ENCODE measurements around the gene ABI1.
"Not testable (repeated sequence)": the region's sequence is repeated elsewhere in the genome, so short reads cannot be mapped to it uniquely, and the experiment has no call there.

ABI1 gene

GRCh38 chr10:26863351-26864076, 2.8 kb upstream of the ABI1 start:
- Histone ChIP-seq H3K4me1 (ENCODE audit: insufficient read depth, low read length) (peaks cover 10% of the 10 kb centered on the region), H3K27me3 (ENCODE audit: control insufficient read depth in 1 of 2, insufficient read depth in 2 of 2, low read length in 2 of 2) (no peaks in the 10 kb centered on the region), H3K9ac (ENCODE audit: low read length) (no peak overlapping the region), H3K27ac (ENCODE audit: low read depth, low read length) (no peak overlapping the region), H3K4me3 (ENCODE audit: low read depth in 1 of 2, low read length in 2 of 2) (no peak overlapping the region), H3K9me3 (ENCODE audit: low read length) (no peaks in the 10 kb centered on the region), H3K36me3 (ENCODE audit: insufficient read depth, low read length) (no peaks in the 10 kb centered on the region)

- Histone ChIP-seq H3K4me3 (ENCODE audit: low read depth in 1 of 2, low read length in 2 of 2) (peak overlapping the region in 1 of 2 donors; percentile 27), H3K9me3 (ENCODE audit: low read length) (no peaks in the 10 kb centered on the region), H3K27ac (ENCODE audit: low read depth, low read length) (no peak overlapping the region), H3K36me3 (ENCODE audit: insufficient read depth, low read length) (no peaks in the 10 kb centered on the region), H3K4me1 (ENCODE audit: insufficient read depth, low read length) (peaks cover 20% of the 10 kb centered on the region), H3K27me3 (ENCODE audit: control insufficient read depth in 1 of 2, insufficient read depth in 2 of 2, low read length in 2 of 2) (no peaks in the 10 kb centered on the region), H3K9ac (ENCODE audit: low read length) (no peak overlapping the region)
Observed at GRCh38 chr10:26861205-26861998, 644 bp upstream of the ABI1 start.

- Histone ChIP-seq H3K4me1 (ENCODE audit: insufficient read depth, low read length) (peaks cover 24% of the 10 kb centered on the region), H3K27me3 (ENCODE audit: control insufficient read depth in 1 of 2, insufficient read depth in 2 of 2, low read length in 2 of 2) (no peaks in the 10 kb centered on the region), H3K9ac (ENCODE audit: low read length) (peak overlapping the region; percentile 92), H3K36me3 (ENCODE audit: insufficient read depth, low read length) (no peaks in the 10 kb centered on the region), H3K9me3 (ENCODE audit: low read length) (no peaks in the 10 kb centered on the region), H3K27ac (ENCODE audit: low read depth, low read length) (peak overlapping the region; percentile 94), H3K4me3 (ENCODE audit: low read depth in 1 of 2, low read length in 2 of 2) (peak overlapping the region; percentile 94 to 96)
Observed at GRCh38 chr10:26860102-26860442, 686 bp downstream of the ABI1 start.

- Histone ChIP-seq H3K27ac (ENCODE audit: low read depth, low read length) (peak overlapping the region; percentile 94), H3K9ac (ENCODE audit: low read length) (peak overlapping the region; percentile 92), H3K4me3 (ENCODE audit: low read depth in 1 of 2, low read length in 2 of 2) (peak overlapping the region; percentile 94 to 96), H3K4me1 (ENCODE audit: insufficient read depth, low read length) (peaks cover 25% of the 10 kb centered on the region), H3K9me3 (ENCODE audit: low read length) (no peaks in the 10 kb centered on the region), H3K36me3 (ENCODE audit: insufficient read depth, low read length) (no peaks in the 10 kb centered on the region), H3K27me3 (ENCODE audit: control insufficient read depth in 1 of 2, insufficient read depth in 2 of 2, low read length in 2 of 2) (no peaks in the 10 kb centered on the region)
Observed at GRCh38 chr10:26859241-26860101, 1.3 kb downstream of the ABI1 start.

GRCh38 chr10:26858707-26859034, 2.1 kb downstream of the ABI1 start:
- H3K9me3 ChIP-seq (ENCODE audit: low read length): no peaks in the 10 kb centered on the region
- H3K27me3 ChIP-seq (ENCODE audit: control insufficient read depth in 1 of 2, insufficient read depth in 2 of 2, low read length in 2 of 2): no peaks in the 10 kb centered on the region
- peak overlapping the region; percentile 92 for H3K9ac ChIP-seq (ENCODE audit: low read length)
- H3K4me3 ChIP-seq (ENCODE audit: low read depth in 1 of 2, low read length in 2 of 2): peak overlapping the region in 1 of 2 donors; percentile 96
- H3K36me3 ChIP-seq (ENCODE audit: insufficient read depth, low read length): no peaks in the 10 kb centered on the region
- peaks cover 25% of the 10 kb centered on the region for H3K4me1 ChIP-seq (ENCODE audit: insufficient read depth, low read length)
- H3K27ac ChIP-seq (ENCODE audit: low read depth, low read length): no peak overlapping the region

- Histone ChIP-seq H3K27me3 (ENCODE audit: control insufficient read depth in 1 of 2, insufficient read depth in 2 of 2, low read length in 2 of 2) (no peaks in the 10 kb centered on the region), H3K36me3 (ENCODE audit: insufficient read depth, low read length) (no peaks in the 10 kb centered on the region), H3K4me3 (ENCODE audit: low read depth in 1 of 2, low read length in 2 of 2) (no peak overlapping the region), H3K9ac (ENCODE audit: low read length) (peak overlapping the region; percentile 92), H3K4me1 (ENCODE audit: insufficient read depth, low read length) (peaks cover 25% of the 10 kb centered on the region), H3K27ac (ENCODE audit: low read depth, low read length) (no peak overlapping the region), H3K9me3 (ENCODE audit: low read length) (no peaks in the 10 kb centered on the region)
Observed at GRCh38 chr10:26857991-26858706, 2.6 kb downstream of the ABI1 start.

- H3K36me3 ChIP-seq (ENCODE audit: insufficient read depth, low read length); H3K27ac ChIP-seq (ENCODE audit: low read depth, low read length); H3K9me3 ChIP-seq (ENCODE audit: low read length); H3K27me3 ChIP-seq (ENCODE audit: control insufficient read depth in 1 of 2, insufficient read depth in 2 of 2, low read length in 2 of 2); H3K4me3 ChIP-seq (ENCODE audit: low read depth in 1 of 2, low read length in 2 of 2); H3K9ac ChIP-seq (ENCODE audit: low read length): not testable (repeated sequence)
- peaks cover 25% of the 10 kb centered on the region for H3K4me1 ChIP-seq (ENCODE audit: insufficient read depth, low read length)
Observed at GRCh38 chr10:26857553-26857952, 3.2 kb downstream of the ABI1 start.

GRCh38 chr10:26855186-26855585, 5.6 kb downstream of the ABI1 start:
- peaks cover 20% of the 10 kb centered on the region for H3K4me1 ChIP-seq (ENCODE audit: insufficient read depth, low read length)
- no peaks in the 10 kb centered on the region for H3K36me3 ChIP-seq (ENCODE audit: insufficient read depth, low read length)
- no peaks in the 10 kb centered on the region for H3K27me3 ChIP-seq (ENCODE audit: control insufficient read depth in 1 of 2, insufficient read depth in 2 of 2, low read length in 2 of 2)
- no peak overlapping the region for H3K4me3 ChIP-seq (ENCODE audit: low read depth in 1 of 2, low read length in 2 of 2)
- no peaks in the 10 kb centered on the region for H3K9me3 ChIP-seq (ENCODE audit: low read length)
- H3K9ac ChIP-seq (ENCODE audit: low read length): no peak overlapping the region
- no peak overlapping the region for H3K27ac ChIP-seq (ENCODE audit: low read depth, low read length)

- Histone ChIP-seq H3K36me3 (ENCODE audit: insufficient read depth, low read length) (no peaks in the 10 kb centered on the region), H3K4me3 (ENCODE audit: low read depth in 1 of 2, low read length in 2 of 2) (no peak overlapping the region), H3K27ac (ENCODE audit: low read depth, low read length) (no peak overlapping the region), H3K27me3 (ENCODE audit: control insufficient read depth in 1 of 2, insufficient read depth in 2 of 2, low read length in 2 of 2) (no peaks in the 10 kb centered on the region), H3K4me1 (ENCODE audit: insufficient read depth, low read length) (peaks cover 20% of the 10 kb centered on the region), H3K9me3 (ENCODE audit: low read length) (no peaks in the 10 kb centered on the region), H3K9ac (ENCODE audit: low read length) (no peak overlapping the region)
Observed at GRCh38 chr10:26854524-26854923, 6.2 kb downstream of the ABI1 start.

GRCh38 chr10:26844396-26844975, 16.3 kb downstream of the ABI1 start:
- H3K4me3 ChIP-seq (ENCODE audit: low read depth in 1 of 2, low read length in 2 of 2): no peak overlapping the region
- H3K9me3 ChIP-seq (ENCODE audit: low read length): no peaks in the 10 kb centered on the region
- peaks cover 5% of the 10 kb centered on the region for H3K4me1 ChIP-seq (ENCODE audit: insufficient read depth, low read length)
- no peak overlapping the region for H3K9ac ChIP-seq (ENCODE audit: low read length)
- no peaks in the 10 kb centered on the region for H3K27me3 ChIP-seq (ENCODE audit: control insufficient read depth in 1 of 2, insufficient read depth in 2 of 2, low read length in 2 of 2)
- no peak overlapping the region for H3K27ac ChIP-seq (ENCODE audit: low read depth, low read length)
- H3K36me3 ChIP-seq (ENCODE audit: insufficient read depth, low read length): no peaks in the 10 kb centered on the region

Measured in muscle layer of colon (tissue), 2 donors.